GM12878 (cell line): ENCODE measurements around the gene SPEG. TPM values are rescaled to one million over a fixed set of nuclear protein-coding genes. Genes with fewer than 3 reads are reported as not detected.

Source experiments
- BMI1 ChIP-seq: fragments of 450-650 bp; IDR thresholded peaks from 2 replicates; pipeline ENCODE4 v1.6.1; 2016; ENCODE audit warnings: mild to moderate bottlenecking, moderate library complexity, borderline replicate concordance
- CBX5 ChIP-seq: sonication (generic); IDR thresholded peaks from 2 replicates; pipeline ENCODE4 v1.6.1; 2016; ENCODE audit warnings: low read depth, moderate library complexity, mild to moderate bottlenecking, inconsistent platforms
- CHD4 ChIP-seq: fragments of 200-600 bp; sonication (generic); IDR thresholded peaks from 2 replicates; pipeline ENCODE4 v1.6.1; 2016; ENCODE audit warnings: mild to moderate bottlenecking
- ETV6 ChIP-seq, 2 experiments: fragments of 450-650 bp in 1 of 2; IDR thresholded peaks in 1 of 2; conservative IDR thresholded peaks in 1 of 2; 2 replicates each; pipeline ENCODE4 v1.6.1; 2014; ENCODE audit warnings: antibody characterized with exemption in 1 of 2, borderline replicate concordance in 1 of 2, low read depth in 1 of 2, mild to moderate bottlenecking in 1 of 2, moderate library complexity in 1 of 2
- IKZF1 ChIP-seq: fragments of 450-650 bp; conservative IDR thresholded peaks from 2 replicates; pipeline ENCODE4 v1.6.1; 2017; ENCODE audit warnings: antibody characterized with exemption, mild to moderate bottlenecking
- MEF2B ChIP-seq: fragments of 450-650 bp; IDR thresholded peaks from 2 replicates; pipeline ENCODE4 v1.6.1; 2018; ENCODE audit warnings: mild to moderate bottlenecking, moderate library complexity; ENCODE audit not compliant: partially characterized antibody, poor library complexity, severe bottlenecking
- PAX5 ChIP-seq: IDR thresholded peaks from 2 replicates; pipeline ENCODE4 v1.6.1; 2011; ENCODE audit warnings: low read depth, low read length, borderline replicate concordance
- RBBP5 ChIP-seq: fragments of 200-600 bp; sonication (generic); conservative IDR thresholded peaks from 2 replicates; pipeline ENCODE4 v1.6.1; 2016
- SREBF2 ChIP-seq: IDR thresholded peaks from 2 replicates; pipeline ENCODE4 v1.6.1; 2012; ENCODE audit warnings: mild to moderate bottlenecking, low read length
- SUPT20H ChIP-seq: IDR thresholded peaks from 2 replicates; pipeline ENCODE4 v1.6.1; 2011; ENCODE audit warnings: low read depth, mild to moderate bottlenecking, low read length, moderate library complexity, borderline replicate concordance; ENCODE audit not compliant: control insufficient read depth
- TAF1 ChIP-seq: IDR thresholded peaks from 2 replicates; pipeline ENCODE4 v1.6.1; 2011; ENCODE audit warnings: mild to moderate bottlenecking, low read depth, low read length, borderline replicate concordance
- ZNF622 ChIP-seq: fragments of 450-650 bp; IDR thresholded peaks from 2 replicates; pipeline ENCODE4 v1.6.1; 2017; ENCODE audit warnings: mild to moderate bottlenecking, inconsistent platforms
- polyA plus RNA-seq, 11 experiments: library from polyadenylated mRNA; depleted of rRNA in 4 of 11; unstranded in 6 of 11; stranded (reverse) in 5 of 11; fragments of >200 nt; fragmentation: Nextera tagmentation in 4 of 11; fragmentation: Illumina TruSeq in 1 of 11; extraction: Ambion mirVana in 4 of 11; extraction: Trizol in 1 of 11; gene quantifications; 1 replicate in 1 of 11; 2 replicates in 10 of 11; pipeline versions ENCODE4 v1.2.1 to v1.2.3, GENCODE V29; 2011 to 2016; ENCODE audit warnings: inconsistent platforms in 2 of 11, missing spikeins in 2 of 11, low read depth in 1 of 11
- total RNA-seq, 4 experiments: library from RNA; depleted of rRNA in 3 of 4; stranded (reverse); fragments of >200 nt in 3 of 4; fragmentation: Illumina TruSeq in 1 of 4; extraction: Trizol in 1 of 4; gene quantifications; 2 replicates each; pipeline versions ENCODE4 v1.2.1 to v1.2.3, GENCODE V29; 2013 to 2021
- TF ChIP-seq, protein P1 (sequence below): fragments of 150-350 bp; IDR thresholded peaks from 2 replicates; pipeline ENCODE4 v1.6.1; 2016; ENCODE audit warnings: low read depth, low read length
- TF ChIP-seq, protein P2 (sequence below): fragments of 450-650 bp; IDR thresholded peaks from 2 replicates; pipeline ENCODE4 v1.6.1; 2017; ENCODE audit warnings: low read depth, mild to moderate bottlenecking, moderate library complexity
- TF ChIP-seq, protein P3 (sequence below): fragments of 450-650 bp; conservative IDR thresholded peaks from 2 replicates; pipeline ENCODE4 v1.6.1; 2017; ENCODE audit warnings: mild to moderate bottlenecking, moderate library complexity

SPEG gene
- total and polyA plus RNA-seq, 10 of the 15 experiments (the other 5 are each of a cell fraction or from before 2014, with no cell fraction given) = 0.03 to 0.28 TPM; not detected in 8

DNA sequence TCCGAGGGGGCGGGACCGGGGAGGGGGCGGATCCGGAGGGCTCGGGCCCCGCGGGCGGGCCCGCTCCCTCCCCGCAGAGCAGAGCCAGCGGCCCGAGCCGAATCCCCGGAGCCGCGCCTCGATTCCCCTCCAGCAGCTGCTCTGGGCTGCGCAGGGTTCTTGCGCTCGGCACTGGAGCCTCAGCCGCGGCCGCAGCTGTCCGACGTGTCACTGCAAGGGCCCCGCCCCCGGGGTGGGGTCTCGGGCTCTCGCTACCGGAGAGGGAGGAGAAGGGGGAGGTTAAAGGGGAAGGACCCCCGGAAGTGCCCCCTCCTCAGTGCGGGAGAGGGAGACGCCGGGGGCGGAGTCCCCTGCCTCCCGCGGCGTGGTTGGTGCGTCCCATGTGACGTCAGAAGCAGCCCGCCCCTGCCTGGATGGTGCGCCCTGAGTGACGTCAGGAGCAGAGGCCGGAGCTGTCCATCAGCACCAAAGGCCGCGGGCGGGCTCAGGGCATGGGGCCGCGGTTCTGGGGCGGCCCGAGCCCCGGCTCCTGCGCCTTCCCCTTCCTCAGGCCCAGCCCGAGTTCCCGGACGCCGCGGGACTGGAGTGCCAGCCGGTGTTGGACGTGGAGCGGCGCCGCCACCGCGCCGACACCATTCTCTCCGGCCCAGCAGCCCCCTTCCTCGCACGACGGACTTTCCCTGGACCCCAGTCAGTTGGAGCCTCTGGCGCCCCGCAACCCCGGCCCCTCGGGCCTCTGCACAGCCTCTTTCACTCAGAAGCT lies 109.1 kb downstream of the SPEG start, which contains the start of the genes CHPF and TMEM198 (continued):
- TF ChIP-seq, protein P1, sequence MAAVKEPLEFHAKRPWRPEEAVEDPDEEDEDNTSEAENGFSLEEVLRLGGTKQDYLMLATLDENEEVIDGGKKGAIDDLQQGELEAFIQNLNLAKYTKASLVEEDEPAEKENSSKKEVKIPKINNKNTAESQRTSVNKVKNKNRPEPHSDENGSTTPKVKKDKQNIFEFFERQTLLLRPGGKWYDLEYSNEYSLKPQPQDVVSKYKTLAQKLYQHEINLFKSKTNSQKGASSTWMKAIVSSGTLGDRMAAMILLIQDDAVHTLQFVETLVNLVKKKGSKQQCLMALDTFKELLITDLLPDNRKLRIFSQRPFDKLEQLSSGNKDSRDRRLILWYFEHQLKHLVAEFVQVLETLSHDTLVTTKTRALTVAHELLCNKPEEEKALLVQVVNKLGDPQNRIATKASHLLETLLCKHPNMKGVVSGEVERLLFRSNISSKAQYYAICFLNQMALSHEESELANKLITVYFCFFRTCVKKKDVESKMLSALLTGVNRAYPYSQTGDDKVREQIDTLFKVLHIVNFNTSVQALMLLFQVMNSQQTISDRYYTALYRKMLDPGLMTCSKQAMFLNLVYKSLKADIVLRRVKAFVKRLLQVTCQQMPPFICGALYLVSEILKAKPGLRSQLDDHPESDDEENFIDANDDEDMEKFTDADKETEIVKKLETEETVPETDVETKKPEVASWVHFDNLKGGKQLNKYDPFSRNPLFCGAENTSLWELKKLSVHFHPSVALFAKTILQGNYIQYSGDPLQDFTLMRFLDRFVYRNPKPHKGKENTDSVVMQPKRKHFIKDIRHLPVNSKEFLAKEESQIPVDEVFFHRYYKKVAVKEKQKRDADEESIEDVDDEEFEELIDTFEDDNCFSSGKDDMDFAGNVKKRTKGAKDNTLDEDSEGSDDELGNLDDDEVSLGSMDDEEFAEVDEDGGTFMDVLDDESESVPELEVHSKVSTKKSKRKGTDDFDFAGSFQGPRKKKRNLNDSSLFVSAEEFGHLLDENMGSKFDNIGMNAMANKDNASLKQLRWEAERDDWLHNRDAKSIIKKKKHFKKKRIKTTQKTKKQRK = no peak
- TF ChIP-seq PAX5 (no peak), TAF1 (no peak), SREBF2 (no peak), ZNF622 (no peak), SUPT20H (no peak), BMI1 (no peak), MEF2B (peak; percentile 63), CHD4 (no peak), CBX5 (no peak), IKZF1 (peak; percentile 55), RBBP5 (no peak), ETV6 (conservative IDR thresholded peaks at IDR 0.05 in 1 of 2, IDR thresholded peaks at IDR 0.05 in 1 of 2; ENCODE audit: borderline replicate concordance in 1 of 2, low read depth in 1 of 2) (no peak)
- TF ChIP-seq, protein P2, sequence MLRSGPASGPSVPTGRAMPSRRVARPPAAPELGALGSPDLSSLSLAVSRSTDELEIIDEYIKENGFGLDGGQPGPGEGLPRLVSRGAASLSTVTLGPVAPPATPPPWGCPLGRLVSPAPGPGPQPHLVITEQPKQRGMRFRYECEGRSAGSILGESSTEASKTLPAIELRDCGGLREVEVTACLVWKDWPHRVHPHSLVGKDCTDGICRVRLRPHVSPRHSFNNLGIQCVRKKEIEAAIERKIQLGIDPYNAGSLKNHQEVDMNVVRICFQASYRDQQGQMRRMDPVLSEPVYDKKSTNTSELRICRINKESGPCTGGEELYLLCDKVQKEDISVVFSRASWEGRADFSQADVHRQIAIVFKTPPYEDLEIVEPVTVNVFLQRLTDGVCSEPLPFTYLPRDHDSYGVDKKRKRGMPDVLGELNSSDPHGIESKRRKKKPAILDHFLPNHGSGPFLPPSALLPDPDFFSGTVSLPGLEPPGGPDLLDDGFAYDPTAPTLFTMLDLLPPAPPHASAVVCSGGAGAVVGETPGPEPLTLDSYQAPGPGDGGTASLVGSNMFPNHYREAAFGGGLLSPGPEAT = 0 out of 2 replicates have a peak, but pooled peaks have one; percentile 34
- TF ChIP-seq, protein P3, sequence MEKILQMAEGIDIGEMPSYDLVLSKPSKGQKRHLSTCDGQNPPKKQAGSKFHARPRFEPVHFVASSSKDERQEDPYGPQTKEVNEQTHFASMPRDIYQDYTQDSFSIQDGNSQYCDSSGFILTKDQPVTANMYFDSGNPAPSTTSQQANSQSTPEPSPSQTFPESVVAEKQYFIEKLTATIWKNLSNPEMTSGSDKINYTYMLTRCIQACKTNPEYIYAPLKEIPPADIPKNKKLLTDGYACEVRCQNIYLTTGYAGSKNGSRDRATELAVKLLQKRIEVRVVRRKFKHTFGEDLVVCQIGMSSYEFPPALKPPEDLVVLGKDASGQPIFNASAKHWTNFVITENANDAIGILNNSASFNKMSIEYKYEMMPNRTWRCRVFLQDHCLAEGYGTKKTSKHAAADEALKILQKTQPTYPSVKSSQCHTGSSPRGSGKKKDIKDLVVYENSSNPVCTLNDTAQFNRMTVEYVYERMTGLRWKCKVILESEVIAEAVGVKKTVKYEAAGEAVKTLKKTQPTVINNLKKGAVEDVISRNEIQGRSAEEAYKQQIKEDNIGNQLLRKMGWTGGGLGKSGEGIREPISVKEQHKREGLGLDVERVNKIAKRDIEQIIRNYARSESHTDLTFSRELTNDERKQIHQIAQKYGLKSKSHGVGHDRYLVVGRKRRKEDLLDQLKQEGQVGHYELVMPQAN = peak; percentile 10; the same call in 1 of the 2 replicates
